CD4-positive, alpha-beta T cell treated with Interferon alpha-2 for 1 hour (primary cell): ENCODE data around the gene RGS9.
"Not testable (repeated sequence)": the region's sequence is repeated elsewhere in the genome, so short reads cannot be mapped to it uniquely, and the experiment has no call there.

Source experiments
- DNase-seq, 2 donors: peaks; one replicate each; pipeline ENCODE4 v3.0.0-alpha.2; 2020 to 2022

The RGS9 gene

DNA sequence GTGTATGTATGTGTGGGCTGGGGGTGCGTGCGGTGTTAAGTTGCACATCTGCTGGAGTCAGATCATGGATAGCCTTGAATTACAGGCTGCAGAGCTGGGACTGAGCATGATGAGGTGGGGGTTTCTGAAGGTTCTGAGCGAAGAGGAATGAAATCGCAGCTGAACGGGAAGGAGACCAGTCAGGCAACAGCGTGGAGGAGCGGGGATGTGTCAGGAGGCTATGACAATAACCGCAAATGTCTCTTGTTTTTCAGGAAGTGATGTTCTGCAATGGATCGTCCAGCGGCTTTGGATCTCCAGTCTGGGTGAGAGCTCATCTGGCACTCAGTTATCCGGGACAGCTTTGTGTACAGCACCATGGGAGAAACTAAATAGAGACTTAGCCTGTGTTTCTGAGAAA, 20.9 kb downstream of the RGS9 start:
- DNase-seq: no peak

- no peak for DNase-seq
These were observed 21.5 kb downstream of the RGS9 start for GRCh38 chr17:65158622-65159021.

DNA sequence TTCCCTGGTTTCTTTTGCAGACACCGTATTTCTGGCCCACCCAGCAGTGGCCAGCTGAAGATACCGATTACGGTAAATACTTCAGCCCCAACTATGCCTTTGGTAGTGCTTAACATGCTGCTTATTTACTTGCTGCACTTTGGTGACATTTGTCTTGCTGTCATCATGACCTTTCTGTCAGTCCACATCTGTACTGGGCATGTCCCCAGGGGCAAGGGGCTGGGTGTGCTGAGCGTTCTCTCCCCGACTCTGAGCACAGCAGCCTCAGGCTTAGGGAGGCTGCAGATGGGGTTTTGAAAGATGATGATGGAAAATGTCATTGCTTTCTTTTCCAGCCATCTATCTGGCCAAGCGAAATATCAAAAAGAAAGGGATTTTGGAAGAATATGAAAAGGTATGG, 23.3 kb downstream of the RGS9 start:
- DNase-seq: no peak

DNA sequence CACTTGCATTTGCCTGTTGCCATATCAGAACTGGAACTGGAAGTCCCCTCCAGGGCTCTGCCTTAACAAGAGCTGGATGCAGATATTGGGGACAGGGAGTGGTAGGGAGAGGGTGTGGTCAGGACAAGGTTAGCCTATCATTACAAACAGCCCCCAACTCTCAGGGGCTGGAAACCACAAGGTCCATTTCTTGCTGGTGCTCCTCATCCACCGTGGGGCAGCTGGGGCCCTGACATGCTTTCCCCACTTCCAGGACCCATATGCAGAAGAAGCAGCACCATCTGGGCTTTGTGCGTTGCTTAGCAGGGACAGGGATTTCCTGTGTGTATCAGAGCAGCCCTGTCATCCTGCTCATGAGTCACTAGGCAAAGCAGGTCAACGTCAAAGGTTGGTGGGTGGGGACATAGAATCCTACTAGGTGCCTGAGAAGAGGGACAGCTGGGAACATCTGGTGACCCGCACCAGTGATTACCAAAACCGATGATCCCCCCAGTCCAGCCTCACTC, 26.9 kb downstream of the RGS9 start:
- peak; percentile 13 to 48 for DNase-seq

- no peak for DNase-seq
These were observed 29.6 kb downstream of the RGS9 start for GRCh38 chr17:65166787-65167186.

DNA sequence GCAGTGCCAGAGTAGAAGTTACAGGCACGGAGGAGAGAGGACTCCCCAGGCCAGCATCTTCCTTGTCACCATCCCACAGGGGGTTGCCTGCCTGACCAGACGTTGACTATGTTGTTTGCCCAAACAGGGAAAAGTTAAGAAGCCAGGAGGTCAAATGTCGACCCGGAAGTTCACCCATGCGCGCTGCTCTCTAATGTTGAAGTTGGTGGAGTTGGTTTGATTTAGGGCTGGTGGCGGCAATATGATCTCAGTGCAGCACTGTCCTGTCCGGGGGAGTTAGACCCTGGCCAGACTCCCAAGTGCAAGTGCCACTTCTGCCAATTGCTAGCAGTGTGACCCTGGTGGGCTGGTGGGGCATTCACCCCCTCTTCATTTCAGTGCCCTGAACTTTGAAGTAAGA, 30.4 kb downstream of the RGS9 start:
- DNase-seq: no peak

DNA sequence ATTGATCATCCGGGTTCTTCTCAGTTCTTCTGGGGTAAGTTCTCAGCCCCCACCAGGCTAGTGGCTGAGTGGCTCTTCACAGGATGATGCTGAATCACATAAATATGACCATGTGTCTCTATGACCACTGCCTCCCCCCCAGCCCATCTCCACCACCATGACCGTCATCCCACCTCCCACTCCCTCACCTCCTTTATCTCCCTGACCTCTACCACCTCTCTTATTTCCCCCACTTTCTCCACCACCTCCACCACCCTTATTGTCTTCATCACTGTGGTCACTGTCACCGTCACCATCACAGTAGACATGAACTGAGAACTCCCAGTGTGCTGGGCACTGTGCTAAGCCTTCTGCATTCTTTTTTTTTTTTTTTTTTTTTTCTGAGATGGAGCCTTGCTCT, 32.5 kb downstream of the RGS9 start:
- DNase-seq: no peak

GRCh38 chr17:65170839-65171238, 33.7 kb downstream of the RGS9 start:
- no peak for DNase-seq

DNA sequence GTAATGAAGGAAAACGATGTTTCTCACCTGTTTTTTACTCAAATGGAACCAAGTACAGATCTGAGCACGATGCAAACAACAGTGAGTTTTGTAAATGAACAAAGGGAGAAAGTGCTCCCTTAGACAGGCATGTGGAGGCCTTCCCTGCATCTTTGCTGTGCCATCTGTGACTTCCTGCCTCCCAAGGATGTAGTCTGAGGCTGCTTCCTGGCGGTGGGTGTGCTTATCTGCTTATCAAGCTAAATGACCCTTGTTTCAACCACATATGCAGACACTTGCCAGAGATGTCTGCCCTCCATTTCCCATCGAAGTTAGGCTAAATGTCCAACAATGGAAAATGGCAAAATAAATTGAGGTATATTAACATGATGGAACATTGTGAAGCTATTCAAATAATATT, 34.6 kb downstream of the RGS9 start:
- peak in 1 of 2 donors; percentile 7 for DNase-seq

DNA sequence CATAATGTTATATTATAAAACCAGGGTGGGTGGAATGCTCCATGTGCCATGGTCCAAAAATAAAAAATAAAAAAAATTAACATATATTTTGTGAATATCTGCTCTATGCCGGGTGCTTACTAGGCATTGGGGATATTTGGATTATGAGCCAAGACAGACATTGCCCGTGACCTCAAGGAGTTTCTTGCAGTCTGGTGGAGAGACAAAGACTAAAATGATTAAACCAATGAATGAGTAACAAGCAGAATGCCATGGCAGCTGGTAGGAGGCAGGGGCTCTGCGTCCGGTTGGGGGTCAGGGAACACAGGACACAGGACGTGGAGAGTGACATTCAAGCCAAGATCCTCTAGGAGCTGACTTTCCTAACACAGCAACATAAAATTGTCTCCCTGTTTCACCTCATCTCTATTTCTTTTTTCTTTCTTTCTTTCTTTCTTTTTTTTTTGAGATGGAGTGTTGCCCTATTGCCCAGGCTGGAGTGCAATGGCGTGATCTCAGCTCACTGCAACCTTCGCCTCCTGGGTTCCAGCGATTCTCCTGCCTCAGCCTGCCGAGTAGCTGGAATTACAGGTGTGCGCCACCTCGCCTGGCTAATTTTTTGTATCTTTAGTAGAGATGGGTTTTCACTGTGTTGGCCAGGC, 35.4 kb downstream of the RGS9 start:
- DNase-seq: no peak

DNA sequence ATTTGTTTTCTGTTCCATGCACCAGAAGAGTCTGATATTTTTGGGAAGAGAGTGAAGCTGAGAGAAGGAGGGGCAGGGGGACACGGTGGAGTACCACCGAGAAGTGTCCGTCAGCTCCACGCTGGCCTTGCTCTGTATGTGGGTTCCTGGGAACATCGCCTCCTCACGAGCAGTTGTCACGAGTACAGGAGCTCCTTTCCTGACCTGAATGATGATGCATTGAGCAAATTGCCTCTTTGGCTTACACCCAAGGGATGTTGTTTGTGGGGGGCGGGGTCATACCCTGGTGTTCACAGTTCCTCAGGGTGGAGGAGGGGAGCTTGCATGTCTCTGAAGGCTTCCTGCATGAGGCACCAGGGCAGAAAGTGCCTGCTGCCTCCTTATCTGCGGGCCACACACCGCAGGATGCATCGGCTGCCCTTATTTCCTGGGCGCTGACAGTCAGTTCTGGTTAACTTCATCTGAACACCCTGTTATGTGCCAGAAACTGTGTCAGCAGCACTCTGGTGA, 36.2 kb downstream of the RGS9 start:
- DNase-seq: peak; percentile 70 to 82

GRCh38 chr17:65173976-65174683, 37.0 kb downstream of the RGS9 start:
- no peak for DNase-seq

DNA sequence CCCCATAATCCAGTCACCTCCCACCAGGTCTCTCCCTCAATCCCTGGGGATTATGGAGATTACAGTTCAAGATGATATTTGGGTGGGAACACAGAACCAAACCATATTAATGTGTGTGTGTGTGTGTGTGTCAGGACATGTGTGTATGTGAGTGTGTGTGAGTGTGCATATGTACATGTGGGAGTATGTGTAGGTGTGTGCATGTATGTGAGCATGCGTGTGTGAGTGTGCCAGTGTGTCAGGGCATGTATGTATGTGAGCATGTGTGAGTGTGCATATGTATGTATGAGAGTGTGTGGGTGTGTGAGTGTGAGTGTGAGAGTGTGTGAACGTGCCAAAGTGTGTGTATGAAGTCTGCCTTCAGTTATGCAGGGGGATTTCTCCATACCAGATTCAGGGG, 37.8 kb downstream of the RGS9 start:
- DNase-seq: no peak

GRCh38 chr17:65175952-65176351, 38.8 kb downstream of the RGS9 start:
- no peak for DNase-seq

- no peak for DNase-seq
These were observed 39.7 kb downstream of the RGS9 start for GRCh38 chr17:65176646-65177409.

- no peak for DNase-seq
These were observed 40.7 kb downstream of the RGS9 start for GRCh38 chr17:65177901-65178300.

DNA sequence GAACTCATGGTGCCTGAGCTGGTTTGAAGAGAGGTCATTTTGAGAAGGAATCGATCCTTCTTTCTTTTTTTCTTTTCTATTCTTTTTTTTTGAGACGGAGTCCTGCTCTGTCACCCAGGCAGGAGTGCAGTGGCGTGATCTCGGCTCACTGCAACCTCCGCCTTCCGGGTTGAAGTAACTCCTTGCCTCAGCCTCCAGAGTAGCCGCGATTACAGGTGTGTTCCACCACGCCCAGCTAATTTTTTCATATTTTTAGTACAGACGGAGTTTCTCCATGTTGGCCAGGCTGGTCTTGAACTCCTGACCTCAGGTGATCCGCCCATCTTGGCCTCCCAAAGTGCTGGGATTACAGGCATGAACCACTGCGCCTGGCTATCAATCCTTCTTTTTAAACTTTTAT, 43.1 kb downstream of the RGS9 start:
- peak in 1 of 2 donors; percentile 16 for DNase-seq

DNA sequence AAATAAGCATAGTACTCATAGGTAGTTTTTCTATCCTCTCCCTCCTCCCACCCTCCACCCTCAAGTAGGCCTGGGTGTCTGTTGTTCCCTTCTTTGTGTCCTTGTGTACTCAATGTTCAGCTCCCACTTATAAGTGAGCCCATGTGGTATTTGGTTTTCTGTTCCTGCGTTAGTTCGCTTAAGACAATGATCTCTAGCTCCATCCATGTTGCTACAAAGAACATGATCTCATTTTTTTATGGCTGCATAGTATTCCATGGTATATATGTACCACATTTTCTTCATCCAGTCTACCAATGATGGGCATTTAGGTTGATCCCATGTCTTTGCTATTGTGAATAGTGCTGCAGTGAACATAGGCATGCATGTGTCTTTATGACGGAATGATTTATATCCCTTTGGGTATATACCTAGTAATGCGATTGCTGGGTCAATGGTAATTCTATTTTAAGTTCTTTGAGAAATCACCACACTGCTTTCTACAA, 43.6 kb downstream of the RGS9 start:
- DNase-seq: not testable (repeated sequence)

DNA sequence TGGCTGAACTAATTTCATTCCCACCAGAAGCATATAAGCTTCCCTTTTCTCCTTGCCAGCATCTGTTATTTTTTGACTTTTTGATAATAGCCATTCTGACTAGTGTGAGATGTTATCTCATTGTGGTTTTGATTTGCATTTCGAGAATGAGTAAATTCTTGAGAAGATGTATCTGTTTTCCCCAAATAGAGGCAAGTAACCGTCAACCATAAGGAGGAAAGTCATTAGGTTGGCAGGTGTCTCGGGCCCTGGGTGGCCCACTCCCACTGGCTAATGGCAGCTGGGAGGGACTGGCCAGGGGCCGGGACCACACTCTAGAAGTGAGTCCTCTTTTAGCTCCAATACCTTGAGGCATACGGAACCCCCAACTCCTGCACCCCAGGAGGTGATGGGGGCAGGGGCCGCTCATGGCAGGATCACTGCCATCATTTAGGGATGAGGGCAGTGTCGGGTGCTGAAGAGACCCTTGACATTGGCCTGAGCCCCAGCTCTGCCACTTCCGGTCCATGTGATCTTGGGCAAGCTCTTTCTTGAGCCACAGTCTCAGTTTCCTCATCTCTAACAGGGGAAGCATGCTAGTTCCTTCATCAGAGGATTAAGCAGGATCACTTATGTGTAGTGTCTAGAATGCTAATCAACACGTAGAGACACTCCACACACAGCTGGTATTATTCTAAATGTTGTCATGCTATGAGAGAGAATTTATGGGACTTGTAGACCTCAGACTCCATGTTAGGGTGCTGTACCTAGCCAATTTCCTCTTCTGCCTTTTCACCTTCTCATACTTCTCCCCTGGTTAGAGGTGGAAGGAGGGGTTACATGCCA, 44.3 kb downstream of the RGS9 start:
- peak in 1 of 2 donors; percentile 33 for DNase-seq

GRCh38 chr17:65182233-65182632, 45.1 kb downstream of the RGS9 start:
- DNase-seq: no peak

GRCh38 chr17:65183736-65184135, 46.6 kb downstream of the RGS9 start:
- DNase-seq: no peak

GRCh38 chr17:65184235-65184959, 47.2 kb downstream of the RGS9 start:
- DNase-seq: no peak
